Non-pigmented ciliary epithelial cell (primary cell): ENCODE measurements around the gene NT5C1B.
"Not testable (repeated sequence)": the region's sequence is repeated elsewhere in the genome, so short reads cannot be mapped to it uniquely, and the experiment has no call there.

Experiments used
- DNase-seq: peaks from one replicate; pipeline ENCODE4 v3.0.0-alpha.2; 2010; ENCODE audit warnings: low read depth

NT5C1B gene

DNA sequence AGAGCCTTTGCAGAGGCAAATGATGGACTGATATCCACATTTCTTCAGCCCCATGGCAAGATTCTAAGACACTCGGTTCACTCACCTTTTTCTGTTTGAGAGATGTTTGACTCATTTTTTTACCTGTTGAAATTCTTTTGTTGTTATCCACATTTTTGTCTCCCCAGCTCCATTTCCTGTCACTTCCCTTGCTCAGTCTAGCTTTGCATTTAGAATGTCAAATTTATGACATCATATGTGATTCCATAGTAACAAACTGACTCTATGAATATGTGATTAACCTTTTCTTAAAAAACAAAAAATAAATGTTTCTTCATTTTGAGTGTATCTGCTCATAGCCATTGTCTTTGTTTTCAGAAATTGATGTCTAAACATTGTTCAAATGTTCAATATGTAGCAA lies at the start of gene NT5C1B:
TSS of gene NT5C1B (minus strand) at position 216 of the 400 bp plus-strand sequence. CDS start at position 115, 101 bp downstream.
- DNase-seq, result no peak

DNA sequence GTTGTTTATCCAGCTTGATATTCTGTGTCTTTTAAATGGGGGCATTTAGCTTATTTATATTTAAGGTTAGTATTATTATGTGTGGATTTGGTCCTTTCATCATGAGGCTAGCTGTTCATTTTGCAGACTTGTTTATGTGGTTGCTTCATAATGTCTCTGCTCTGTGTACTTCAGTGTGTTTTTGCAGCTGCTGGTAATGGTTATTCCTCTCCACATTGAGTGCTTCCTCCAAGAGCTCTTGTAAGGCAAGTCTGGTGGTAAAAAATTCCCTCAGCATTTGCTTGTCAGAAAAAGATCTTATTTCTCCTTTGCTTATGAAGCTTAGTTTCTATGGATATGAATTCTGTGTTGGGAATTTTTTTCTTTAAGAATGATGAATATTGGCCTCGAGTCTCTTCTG lies 47.8 kb upstream of the NT5C1B start:
- no peak for DNase-seq

DNA sequence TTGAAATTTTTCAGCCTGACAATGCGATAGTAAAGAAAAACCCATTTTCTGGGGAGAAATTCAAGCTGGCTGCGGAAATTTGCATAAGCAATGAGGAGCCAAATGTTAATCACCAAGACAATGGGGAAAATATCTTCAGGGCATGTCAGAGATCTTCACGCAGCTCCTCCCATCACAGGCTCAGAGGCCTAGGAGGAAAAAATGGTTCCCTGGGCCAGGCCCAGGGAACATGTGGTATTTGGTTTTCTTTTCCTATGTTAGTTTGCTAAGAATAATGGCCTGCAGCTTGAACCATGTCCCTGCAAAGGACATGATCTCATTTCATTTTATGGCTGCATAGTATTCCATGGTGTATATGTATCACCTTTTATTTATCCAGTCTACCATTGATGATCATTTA lies 43.3 kb upstream of the NT5C1B start:
- DNase-seq, result not testable (repeated sequence)

GRCh38 chr2:18630941-18631340 lies 41.6 kb upstream of the NT5C1B start:
- no peak for DNase-seq

- no peak for DNase-seq
Observed at GRCh38 chr2:18630541-18630940, 41.2 kb upstream of the NT5C1B start.

DNA sequence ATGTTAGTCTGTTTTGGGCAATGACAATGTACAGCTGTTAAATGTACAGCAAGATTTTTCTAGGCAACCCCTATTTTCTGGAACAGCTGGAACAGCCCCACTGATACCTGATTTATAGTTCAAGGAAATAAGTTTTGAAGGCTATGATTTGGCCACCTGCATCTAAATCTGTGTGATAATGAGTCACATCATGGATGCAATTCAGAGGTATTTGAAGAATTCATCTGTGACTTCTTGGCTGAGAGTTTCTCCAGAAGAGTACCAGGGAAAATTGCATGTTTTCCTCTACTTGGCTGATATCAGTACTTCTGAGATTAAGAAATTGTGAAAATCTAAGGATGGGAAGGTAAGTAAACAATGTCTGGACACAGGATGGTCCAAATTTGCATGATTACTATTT lies 40.7 kb upstream of the NT5C1B start:
- DNase-seq, result no peak

DNA sequence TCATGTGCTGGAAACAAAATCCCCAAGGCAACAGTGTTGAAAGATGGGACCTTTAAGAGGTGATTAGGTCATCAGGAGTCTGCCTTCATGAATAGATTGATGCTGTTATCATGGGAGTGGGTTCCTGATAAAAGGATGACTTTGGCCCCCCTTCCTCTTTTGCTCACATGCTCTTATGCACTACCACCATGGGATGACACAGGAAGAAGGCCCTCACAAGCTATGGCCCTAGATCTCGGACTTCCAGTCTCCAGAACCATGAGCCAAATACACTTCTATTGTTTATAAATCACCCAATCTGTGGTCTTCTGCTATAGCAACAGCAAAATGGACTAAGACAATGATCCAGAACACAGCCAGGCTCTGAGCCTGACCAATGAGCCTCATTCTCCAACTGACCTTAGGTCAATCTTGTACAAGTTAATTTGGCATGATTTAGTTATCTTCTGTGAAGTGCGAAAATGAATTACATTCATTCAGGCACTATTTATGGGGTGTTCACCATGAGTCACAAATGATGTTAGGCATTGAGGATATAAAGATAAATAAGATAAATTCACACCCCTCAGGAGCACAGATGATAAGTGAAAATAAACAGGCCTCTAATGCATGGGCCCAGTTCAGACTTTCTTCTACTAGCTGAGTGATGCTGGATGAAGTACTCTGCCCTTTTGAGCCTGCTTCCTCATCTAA lies 37.7 kb upstream of the NT5C1B start:
- DNase-seq, result no peak

DNA sequence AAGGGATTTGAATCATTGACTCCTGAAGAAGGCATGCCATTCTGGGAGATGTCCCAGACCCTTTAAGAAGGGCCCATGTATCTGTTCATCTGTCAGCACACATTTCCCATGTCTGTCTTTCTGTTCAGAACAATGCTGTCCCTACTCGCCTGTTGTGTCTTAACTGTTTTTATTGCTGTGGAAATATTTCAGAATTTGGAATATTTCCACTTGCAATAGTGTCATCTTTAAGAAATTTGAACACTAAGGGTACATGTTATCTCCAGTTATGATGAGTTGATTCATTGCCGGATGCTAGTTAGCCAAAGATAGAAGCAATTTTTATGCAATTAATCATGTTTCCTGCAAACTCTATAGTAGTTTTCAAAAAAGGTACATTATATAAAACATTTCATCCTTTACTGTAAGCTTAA lies 36.9 kb upstream of the NT5C1B start:
- peak; percentile 74 for DNase-seq

DNA sequence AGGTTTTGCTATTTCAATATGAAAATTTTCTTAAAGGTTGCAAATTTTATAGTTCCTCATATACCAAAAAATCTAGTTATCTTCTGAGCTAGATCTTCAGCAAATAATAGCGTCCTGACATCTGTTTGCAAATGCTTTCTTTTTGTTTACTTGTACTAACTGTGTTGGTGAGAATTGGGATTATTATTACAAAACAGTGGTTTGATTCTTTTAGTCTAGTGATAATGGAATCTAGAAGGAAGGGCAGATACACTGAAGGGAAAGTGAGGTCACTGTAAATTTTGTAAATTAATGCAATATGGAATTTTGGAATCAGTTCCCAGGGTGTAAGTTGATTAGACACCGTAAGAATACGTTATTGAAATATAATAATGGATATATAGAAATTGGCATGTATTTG lies 36.2 kb upstream of the NT5C1B start:
- DNase-seq, result no peak

DNA sequence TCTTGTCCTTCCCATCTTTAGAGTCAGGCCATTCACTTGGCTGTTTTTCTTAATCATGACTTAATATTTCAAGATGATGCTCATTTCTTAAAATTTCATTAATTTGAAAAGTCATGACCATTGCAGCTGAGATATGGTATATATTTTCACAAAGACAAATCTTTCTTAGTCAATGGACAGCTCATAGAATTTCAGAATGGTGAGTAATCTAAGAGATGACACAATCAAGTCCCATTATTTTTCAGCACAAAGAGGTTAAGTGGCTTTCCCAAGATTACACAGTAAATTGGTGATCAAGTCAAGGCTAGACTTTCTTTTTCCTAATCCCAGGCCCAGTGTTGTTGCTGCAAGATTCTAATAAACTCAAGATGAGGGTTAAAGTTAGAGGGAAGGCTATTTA lies 34.4 kb upstream of the NT5C1B start:
- peak; percentile 62 for DNase-seq

DNA sequence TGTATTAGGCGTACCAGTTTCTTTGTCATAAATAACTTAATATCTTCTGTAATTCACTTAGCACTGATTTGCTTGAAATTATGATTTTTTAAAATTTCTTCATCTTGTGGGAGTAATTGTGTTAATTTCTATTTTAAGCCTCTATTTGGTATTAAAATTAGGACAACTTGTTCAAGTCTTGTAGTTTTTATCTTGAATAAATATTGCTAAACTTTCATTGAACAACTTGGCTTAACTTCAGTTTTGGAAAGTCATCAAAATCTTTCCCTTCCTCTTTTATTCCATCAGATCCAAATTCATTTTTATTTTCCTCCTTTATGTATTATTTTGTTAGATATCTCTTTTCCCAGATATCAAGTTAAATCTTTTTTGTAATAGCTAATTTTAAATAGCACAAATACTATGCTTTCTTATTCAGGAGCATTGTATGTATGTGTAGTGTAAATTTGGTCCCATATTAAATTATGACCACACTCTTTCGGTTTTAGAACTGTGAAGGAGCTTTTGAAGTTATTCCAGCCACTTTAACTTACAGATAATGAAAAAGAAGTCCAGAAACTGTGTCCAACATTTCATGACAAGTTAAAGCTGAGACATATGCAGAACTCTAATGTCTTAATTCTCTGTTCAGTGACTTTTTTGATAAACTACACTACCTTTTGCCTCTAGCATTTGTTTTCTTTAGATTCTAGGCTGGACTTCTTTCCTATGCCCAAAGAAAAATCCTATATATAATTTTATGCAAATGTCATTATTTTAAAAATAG lies 31.7 kb upstream of the NT5C1B start:
- DNase-seq, result no peak

- no peak for DNase-seq
Observed at GRCh38 chr2:18619091-18619490, 29.7 kb upstream of the NT5C1B start.

DNA sequence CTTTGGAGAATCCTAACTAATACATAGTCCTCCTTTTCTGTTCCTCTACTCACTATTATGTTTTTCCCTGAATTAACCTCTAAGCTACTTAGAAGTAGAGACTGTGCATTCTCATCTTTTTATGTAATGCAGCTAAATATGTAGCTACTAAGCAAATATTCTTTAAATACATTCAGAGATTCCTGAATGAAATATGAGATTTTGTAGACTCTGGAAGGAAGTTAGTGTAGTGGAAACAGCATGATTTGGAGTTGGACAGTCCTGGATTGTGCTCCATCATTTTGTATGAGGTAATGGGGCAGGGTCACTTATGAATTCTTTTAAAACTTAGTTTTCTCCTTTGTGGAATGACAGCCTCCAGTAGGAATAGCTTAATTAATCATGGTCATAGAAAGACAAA lies 24.7 kb upstream of the NT5C1B start:
- no peak for DNase-seq

- DNase-seq, result no peak
Observed at GRCh38 chr2:18612133-18612532, 22.8 kb upstream of the NT5C1B start.

- no peak for DNase-seq
Observed at GRCh38 chr2:18611604-18612003, 22.2 kb upstream of the NT5C1B start.

GRCh38 chr2:18611184-18611583 lies 21.8 kb upstream of the NT5C1B start:
- no peak for DNase-seq

DNA sequence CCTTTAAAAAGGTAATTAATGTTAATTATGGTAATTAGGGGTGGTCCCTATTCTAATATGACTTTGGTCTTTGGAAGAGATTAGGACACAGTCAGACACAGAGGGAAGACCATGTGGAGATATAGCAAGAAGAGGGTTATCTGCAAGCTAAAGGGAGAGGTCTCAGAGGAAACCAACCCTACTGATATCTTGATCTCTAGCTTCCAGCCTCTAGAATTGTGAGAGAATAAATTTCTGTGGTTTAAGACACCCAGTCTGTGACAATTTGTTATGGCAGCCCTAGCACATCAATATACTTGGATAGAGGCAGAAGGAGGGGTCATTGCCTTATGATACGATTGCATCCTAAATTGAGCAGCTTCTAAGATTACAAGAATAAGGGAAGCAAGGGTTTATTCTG lies 21.3 kb upstream of the NT5C1B start:
- DNase-seq, result no peak

GRCh38 chr2:18610090-18610489 lies 20.7 kb upstream of the NT5C1B start:
- no peak for DNase-seq

DNA sequence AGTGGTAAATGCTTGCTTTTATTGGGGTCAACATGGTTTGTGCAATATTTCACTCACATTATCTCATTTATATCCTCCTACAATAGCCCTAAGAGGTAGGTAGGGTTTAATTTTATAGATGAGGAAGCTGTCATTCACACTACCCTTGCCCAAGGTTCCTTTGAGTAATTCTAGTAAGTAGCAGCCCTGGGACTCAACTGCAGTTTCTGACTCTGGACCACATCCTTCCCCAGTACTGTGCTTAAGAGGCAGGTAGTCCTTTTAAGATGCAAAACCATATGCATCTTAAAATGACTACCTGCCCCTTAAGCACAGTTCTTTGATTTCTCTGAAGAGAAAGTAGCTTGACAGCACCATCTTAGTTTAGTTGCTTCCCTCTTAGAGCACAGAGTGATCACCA lies 15.7 kb upstream of the NT5C1B start:
- DNase-seq, result no peak

DNA sequence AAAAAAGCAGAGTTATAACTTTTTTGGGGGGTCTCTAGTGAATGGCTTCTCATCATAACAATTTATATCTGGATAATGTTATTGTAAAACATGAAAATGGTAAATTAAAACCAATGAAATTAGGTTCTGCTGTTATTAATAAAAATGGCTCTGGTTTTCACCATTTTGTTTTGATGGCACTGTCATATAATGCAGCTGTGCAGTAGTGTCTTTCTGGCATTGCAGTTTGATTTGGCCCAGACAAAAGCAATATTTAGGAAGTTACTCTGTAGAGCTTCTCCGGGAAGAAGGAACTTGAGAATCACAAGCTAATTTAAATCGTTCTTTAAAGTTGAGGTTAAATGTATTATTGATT lies 15.1 kb upstream of the NT5C1B start:
- DNase-seq, result no peak

- no peak for DNase-seq
Observed at GRCh38 chr2:18603854-18604530, 14.6 kb upstream of the NT5C1B start.

- DNase-seq, result no peak
Observed at GRCh38 chr2:18602298-18602697, 12.9 kb upstream of the NT5C1B start.

DNA sequence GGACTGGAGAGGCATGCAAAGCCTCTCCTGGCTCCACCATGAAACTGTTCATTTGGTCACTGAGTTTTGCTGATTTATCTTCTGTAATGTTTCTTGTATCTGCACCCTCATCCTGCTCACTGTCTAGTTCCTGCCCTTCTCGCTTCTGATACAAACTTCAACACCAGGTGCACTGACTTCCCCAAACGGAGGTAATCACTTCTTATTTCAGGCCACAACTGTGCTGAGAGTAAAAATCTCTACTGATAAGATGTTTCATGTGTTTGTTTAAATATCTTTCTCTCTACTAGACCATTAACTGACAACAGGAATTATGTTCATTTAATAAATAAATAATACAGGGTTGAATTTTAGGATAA lies 10.9 kb upstream of the NT5C1B start:
- no peak for DNase-seq
